Measurements from ENCODE around the gene TPCN2. TPM values are rescaled to one million over a fixed set of nuclear protein-coding genes. Genes with fewer than 3 reads are reported as not detected.

TPCN2 gene
- total RNA-seq, 1 donor from 2014 or later = 6.3 TPM

DNA sequence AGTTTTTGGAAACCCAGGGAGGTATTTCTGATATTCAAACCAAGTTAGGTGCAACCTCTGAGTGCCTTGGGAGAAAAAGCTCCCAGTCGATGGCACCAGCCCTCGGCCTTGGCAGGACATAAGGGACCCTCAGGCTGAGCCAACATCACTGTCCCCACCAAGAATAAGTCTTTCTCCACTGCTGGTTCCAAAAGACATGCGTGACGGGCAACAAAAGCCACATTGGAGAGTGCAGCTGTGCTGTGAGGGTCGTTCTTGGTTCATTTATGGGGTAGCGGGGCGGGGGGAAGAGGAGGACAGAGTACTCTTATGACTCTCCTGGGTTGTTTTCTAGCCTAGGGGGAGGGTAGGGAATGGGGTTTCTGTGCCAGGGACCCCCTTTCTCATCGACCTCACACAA is 11.2 kb upstream of the TPCN2 start:
- H3K4me3 ChIP-seq (ENCODE audit: low read depth, low read length) = no peak overlapping the region
- DNase-seq (ENCODE audit: low read depth) = no peak
- TF ChIP-seq, protein P1, sequence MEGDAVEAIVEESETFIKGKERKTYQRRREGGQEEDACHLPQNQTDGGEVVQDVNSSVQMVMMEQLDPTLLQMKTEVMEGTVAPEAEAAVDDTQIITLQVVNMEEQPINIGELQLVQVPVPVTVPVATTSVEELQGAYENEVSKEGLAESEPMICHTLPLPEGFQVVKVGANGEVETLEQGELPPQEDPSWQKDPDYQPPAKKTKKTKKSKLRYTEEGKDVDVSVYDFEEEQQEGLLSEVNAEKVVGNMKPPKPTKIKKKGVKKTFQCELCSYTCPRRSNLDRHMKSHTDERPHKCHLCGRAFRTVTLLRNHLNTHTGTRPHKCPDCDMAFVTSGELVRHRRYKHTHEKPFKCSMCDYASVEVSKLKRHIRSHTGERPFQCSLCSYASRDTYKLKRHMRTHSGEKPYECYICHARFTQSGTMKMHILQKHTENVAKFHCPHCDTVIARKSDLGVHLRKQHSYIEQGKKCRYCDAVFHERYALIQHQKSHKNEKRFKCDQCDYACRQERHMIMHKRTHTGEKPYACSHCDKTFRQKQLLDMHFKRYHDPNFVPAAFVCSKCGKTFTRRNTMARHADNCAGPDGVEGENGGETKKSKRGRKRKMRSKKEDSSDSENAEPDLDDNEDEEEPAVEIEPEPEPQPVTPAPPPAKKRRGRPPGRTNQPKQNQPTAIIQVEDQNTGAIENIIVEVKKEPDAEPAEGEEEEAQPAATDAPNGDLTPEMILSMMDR (conservative IDR thresholded peaks at IDR 0.05; ENCODE audit: low read depth, low read length) = no peak

DNA sequence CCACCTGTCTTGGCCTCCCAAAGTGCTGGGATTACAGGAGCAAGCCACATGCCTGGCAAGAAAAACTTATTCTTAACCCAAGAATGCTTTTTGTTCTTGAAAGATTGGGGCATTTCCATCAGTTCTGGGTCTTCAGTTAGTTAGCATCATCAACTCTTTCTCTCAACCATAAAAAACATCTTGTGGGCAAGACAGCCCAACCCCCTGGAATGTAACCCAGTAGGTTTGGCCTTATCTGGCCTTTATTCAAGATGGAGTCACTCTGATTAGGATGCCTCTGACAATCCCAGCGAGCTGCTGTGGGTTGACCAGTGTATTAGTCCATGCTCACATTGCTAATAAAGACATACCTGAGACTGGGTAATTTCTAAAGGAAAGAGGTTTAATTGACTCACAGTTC is 9.2 kb upstream of the TPCN2 start:
- no peak overlapping the region for H3K4me3 ChIP-seq (ENCODE audit: low read depth, low read length)
- TF ChIP-seq, protein P1 (conservative IDR thresholded peaks at IDR 0.05; ENCODE audit: low read depth, low read length) = no peak
- no peak for DNase-seq (ENCODE audit: low read depth)

DNA sequence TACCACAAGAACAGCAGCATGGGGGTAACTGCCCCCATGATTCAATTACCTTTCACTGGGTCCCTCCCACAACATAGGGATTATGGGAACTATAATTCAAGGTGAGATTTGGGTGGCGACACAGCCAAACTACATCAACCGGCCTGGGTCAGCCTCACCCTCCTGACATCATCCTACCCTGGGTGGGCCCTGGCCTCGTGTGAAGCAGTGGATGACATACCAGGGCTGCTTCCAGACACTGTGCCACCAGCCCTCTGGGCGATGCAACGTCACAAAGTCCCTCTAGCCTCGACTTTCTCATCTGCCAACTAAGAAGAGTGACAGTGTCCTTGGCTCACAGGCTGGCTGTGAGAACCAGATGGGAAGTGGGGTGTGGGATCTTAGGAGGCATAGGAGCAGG is 8.7 kb upstream of the TPCN2 start:
- TF ChIP-seq, protein P1 (conservative IDR thresholded peaks at IDR 0.05; ENCODE audit: low read depth, low read length) = no peak

DNA sequence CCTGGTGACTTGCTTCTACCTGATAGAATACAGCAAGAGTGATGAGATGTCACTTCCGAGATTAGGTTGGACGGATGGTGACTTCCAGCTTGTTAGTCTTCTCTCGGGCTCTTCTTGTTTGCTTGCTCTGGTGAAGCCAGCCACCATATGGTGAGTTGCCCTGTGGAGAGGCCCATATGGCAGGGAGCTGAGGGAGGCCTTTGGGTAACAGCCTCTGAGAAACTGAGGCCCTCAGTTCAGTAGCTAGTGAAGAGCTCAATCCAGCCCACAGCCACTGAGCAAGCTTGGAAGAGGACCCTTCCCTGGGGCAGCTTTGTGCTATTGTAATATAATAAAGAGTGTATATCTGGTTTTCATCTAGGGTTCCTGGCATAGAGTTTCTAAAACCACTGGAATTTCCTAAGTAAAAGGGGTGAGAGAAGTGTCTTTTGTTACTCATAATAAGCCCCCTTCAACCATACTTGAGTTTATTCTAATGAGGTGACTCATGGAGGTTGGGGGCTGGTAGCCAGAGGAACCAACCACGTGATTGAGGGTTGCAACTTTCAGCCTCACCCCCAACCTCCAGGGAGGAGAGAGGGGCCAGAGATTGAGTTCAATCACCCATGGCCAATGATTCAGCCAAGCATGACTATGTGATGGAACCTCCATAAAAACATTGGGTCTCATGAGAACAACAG is 8.0 kb upstream of the TPCN2 start:
- H3K4me3 ChIP-seq (ENCODE audit: low read depth, low read length) = no peak overlapping the region
- DNase-seq (ENCODE audit: low read depth) = peak; percentile 61
- TF ChIP-seq, protein P1 (conservative IDR thresholded peaks at IDR 0.05; ENCODE audit: low read depth, low read length) = no peak

More for the DNA sequence above, 8.7 kb upstream of the TPCN2 start:
- H3K4me3 ChIP-seq (ENCODE audit: low read depth, low read length) = no peak overlapping the region
- DNase-seq (ENCODE audit: low read depth) = no peak

DNA sequence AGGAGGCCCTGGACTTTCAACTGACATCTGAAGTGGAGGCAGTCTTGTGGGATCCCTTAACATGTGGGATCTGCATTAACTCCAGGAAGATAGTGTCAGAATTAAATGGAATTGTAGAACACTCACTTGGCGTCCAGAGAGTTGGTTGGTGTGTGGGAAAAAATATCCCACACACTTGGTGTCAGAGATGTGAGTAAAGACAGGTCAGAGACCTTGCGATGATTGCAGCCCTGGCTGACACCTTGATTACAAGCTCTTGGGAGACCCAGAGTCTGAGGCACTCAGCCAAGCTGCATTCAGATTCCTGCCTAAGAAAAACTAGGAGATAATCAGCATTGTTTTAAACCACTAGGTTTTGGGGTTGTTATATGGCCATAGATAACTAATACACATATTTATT is 7.2 kb upstream of the TPCN2 start:
- TF ChIP-seq, protein P1 (conservative IDR thresholded peaks at IDR 0.05; ENCODE audit: low read depth, low read length) = no peak
- H3K4me3 ChIP-seq (ENCODE audit: low read depth, low read length) = no peak overlapping the region
- DNase-seq (ENCODE audit: low read depth) = no peak

DNA sequence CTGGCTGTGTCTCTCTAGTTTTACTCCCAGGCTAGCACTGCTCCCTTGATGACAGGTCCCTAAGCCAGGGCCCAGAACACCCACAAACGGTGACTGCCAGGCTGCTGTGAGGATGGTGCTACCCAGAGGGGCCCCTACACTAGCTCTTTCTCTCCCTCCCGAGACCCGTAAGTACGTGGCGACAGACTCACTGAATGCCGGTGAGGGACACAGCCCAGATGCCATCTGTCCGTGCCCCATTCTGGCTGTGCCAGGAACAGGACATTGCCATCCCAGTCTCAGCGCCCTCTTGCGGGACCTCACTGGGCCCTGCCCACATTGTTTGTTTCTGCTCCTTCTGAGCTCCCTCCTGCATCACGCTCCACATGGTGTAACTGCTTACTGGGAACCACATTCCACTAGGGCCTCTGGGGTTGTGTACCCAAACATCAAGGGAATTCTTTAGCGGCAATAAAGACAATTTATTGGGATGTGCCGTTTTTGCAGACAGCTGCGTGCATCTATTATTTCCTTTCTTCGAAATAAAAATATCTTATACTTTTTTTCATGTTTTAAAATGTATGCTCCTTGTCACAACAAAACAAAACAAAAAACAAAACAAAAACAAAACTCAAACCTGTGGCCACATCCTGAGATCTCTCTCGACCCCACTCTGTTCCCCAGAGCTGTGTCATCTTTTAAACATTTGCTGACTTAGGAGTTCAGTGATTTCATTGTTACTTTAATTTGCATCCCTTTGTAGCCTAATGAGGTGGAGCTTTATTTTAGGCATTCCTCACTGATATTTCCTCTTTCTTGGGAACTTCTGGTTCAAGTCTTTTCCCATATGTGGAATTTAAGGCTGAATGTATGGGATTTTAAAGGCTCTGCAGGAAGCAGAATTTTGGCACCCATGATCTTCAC is 4.4 kb upstream of the TPCN2 start:
- peak; percentile 47 for DNase-seq (ENCODE audit: low read depth)
- TF ChIP-seq, protein P1 (conservative IDR thresholded peaks at IDR 0.05; ENCODE audit: low read depth, low read length) = peak; percentile 83

More for the DNA sequence above, 4.4 kb upstream of the TPCN2 start:
- no peak overlapping the region for H3K4me3 ChIP-seq (ENCODE audit: low read depth, low read length)

Measured in epithelial cell of proximal tubule (primary cell).